C4-2B (cell line): ENCODE results near the gene ARHGAP21.

ENCODE experiments used
- H3K27ac ChIP-seq: fragments of 450-650 bp; 2 replicates; pipeline ENCODE4 v1.5.1; 2017
- CTCF ChIP-seq: fragments of 450-650 bp; conservative IDR thresholded peaks from 2 replicates; pipeline ENCODE4 v1.5.1; 2017; ENCODE audit warnings: mild to moderate bottlenecking
- ZFX ChIP-seq: fragments of 450-650 bp; IDR thresholded peaks from 2 replicates; pipeline ENCODE4 v1.6.1; 2017

Gene ARHGAP21

GRCh38 chr10:24554036-24554435 is 169.7 kb downstream of the ARHGAP21 start:
- TF ChIP-seq CTCF (no peak), ZFX (no peak)
- no peak overlapping the region for H3K27ac ChIP-seq

DNA sequence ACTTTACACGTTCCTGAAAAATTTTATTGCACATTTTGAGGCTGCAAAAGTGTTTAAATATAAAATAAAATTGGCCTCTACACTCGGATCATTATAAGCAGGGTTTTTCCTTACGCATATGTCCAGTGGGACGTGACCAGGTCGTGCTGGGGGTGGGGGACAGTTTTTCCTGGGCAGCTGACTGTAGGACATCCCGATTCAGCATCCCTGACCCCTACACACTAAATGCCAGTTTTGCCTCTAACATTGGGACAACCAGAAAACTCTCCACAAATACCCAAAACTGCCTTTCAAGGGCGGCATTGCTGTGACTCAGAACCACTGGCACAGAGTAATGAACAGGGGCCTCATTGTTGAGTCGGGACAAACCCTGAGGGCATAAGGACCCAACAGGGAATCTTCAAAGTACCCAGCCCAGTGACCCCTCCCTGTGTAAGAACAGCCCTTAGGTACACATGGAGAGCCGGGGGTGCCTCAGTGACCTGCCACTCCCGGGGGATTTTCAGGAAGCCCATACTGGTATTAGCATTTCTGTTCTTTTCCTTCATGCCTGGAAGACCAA is 170.6 kb downstream of the ARHGAP21 start:
- TF ChIP-seq CTCF (no peak), ZFX (no peak)
- H3K27ac ChIP-seq = no peak overlapping the region

DNA sequence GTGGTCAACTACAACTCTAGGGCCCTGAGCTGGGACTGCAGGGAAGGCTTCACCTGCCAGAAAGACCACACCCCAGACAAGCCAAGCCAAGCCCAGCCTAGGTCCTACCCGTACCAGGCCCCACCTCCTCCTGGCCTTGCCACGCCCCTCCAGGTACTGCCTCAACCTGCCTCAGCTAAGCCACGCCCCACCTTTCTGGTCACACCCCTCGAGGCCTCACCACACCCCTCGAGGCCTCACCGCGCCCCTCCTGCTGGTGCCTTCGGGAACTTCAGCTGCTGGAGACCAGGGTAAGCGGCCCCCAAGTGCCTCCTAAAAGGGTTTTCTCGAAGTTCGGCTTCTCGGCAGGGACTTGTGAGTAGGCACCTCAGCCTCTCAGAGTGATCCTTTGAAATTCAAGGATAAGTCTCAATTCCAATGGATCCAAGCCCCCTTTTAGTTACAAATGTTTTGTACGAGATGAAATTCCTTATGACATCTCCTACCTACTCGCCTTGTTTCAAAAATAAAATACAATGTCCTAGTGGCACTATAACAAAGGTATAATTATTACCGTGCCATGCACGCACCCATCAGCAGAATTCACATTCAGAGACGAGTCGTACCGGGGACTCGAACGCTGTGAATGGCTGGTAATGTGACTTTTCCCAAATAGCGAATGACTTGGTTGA is 171.2 kb downstream of the ARHGAP21 start:
- no peak for TF ChIP-seq ZFX
- peak; percentile 81 for TF ChIP-seq CTCF

DNA sequence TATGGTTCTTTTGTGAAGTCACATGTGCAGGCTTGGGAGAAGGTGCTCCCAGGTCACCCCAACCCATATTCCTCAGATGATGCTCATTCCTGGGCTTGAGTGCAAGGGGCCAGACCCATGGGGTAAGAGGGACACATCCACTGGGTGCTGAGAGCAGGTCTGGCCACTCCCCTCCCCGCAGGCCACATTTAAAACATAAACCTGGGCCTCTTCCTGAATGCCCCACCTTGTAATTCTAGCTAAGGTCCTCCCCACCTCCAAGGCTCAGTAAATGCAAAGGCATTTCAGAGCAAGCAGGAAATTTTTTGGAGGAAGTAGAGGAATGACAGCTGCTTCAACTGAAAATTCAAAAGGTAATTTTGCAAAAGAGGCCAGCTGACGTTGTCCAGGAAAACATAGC is 172.5 kb downstream of the ARHGAP21 start:
- no peak for TF ChIP-seq ZFX
- TF ChIP-seq CTCF = no peak
- H3K27ac ChIP-seq = no peak overlapping the region

More for the DNA sequence above, 171.2 kb downstream of the ARHGAP21 start:
- H3K27ac ChIP-seq = no peak overlapping the region

DNA sequence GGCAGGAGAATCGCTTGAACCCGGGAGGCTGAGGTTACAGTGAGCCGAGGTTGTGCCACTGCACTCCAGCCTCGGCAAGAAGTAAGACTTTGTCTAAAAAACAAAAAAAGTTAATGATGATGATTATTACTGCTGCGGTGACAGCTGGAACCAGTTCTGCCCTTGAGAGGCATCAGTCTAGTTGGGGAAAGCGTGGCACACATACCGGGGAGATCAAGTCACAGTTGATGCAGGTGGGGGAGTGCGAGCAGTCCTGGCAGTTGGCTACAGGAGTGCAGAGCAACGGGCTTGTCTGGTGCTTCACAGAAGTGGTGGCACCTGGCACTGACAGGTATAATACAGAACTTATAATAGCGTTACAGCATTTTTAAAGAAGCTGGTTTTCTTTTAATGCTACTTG is 173.0 kb downstream of the ARHGAP21 start:
- TF ChIP-seq CTCF = no peak
- TF ChIP-seq ZFX = no peak
- H3K27ac ChIP-seq = no peak overlapping the region

- TF ChIP-seq CTCF = no peak
- TF ChIP-seq ZFX = no peak
- no peak overlapping the region for H3K27ac ChIP-seq
Observed at GRCh38 chr10:24545585-24545984, 178.1 kb downstream of the ARHGAP21 start.

- H3K27ac ChIP-seq = no peak overlapping the region
- TF ChIP-seq CTCF (no peak), ZFX (no peak)
Observed at GRCh38 chr10:24544776-24545175, 178.9 kb downstream of the ARHGAP21 start.
